Left renal pelvis (tissue), 4 donors: Measurements from ENCODE around the gene NACAD. TPM values are rescaled to one million over a fixed set of nuclear protein-coding genes. Genes with fewer than 3 reads are reported as not detected.

Source experiments
- polyA plus RNA-seq, 4 donors: library from polyadenylated mRNA; unstranded; fragments of 120-200 nt; gene quantifications; one replicate each; pipeline ENCODE4 v1.2.1, GENCODE V29; 2013; ENCODE audit not compliant: insufficient read length in 4 of 4

The NACAD gene
- polyA plus RNA-seq, 4 donors = 8.5 to 10.0 (median 9.0) TPM

Other genes starting within 250 kb of the NACAD start
- 100 to 1,000 TPM; 226 to 264 (median 247) TPM for gene H2AZ2, start 240.9 kb downstream of the NACAD start, polyA plus RNA-seq
- 10 to 100 TPM; 28.4 to 36.4 (median 33.2) TPM for gene PURB, start 203.4 kb downstream of the NACAD start, polyA plus RNA-seq
- under 1 TPM; 0.42 to 0.90 (median 0.66) TPM for gene MYO1G, start 110.0 kb downstream of the NACAD start, polyA plus RNA-seq
- 10 to 100 TPM; 24.9 to 30.3 (median 28.0) TPM for gene CCM2, start 88.8 kb downstream of the NACAD start, polyA plus RNA-seq
- 10 to 100 TPM; 31.7 to 63.4 (median 49.3) TPM for gene TBRG4, start 22.7 kb upstream of the NACAD start, polyA plus RNA-seq
- gene RAMP3, start 68.8 kb upstream of the NACAD start, polyA plus RNA-seq = 10 to 100 TPM in 2 of 4 donors, 1 to 10 TPM in 2; 4.7 to 11.4 (median 9.2) TPM